Upper lobe of right lung (tissue), 1 donor: ENCODE data around the gene TRIM75. TPM values are rescaled to one million over a fixed set of nuclear protein-coding genes. Genes with fewer than 3 reads are reported as not detected.
"Not testable (repeated sequence)": the region's sequence is repeated elsewhere in the genome, so short reads cannot be mapped to it uniquely, and the experiment has no call there.

Experiments
- ATAC-seq: fragments of 200-7000 bp; cut with Tn5 transposase; one replicate; pipeline ENCODE4 v1.9.1; 2020; ENCODE audit warnings: mild to moderate bottlenecking, moderate library complexity
- DNase-seq: peaks from one replicate; pipeline ENCODE4 v3.0.0-alpha.2; 2020
- H3K27ac ChIP-seq: fragments of 200-600 bp; one replicate; pipeline ENCODE4 v1.8.0; 2022
- H3K27me3 ChIP-seq: fragments of 200-600 bp; one replicate; pipeline ENCODE4 v1.8.0; 2022; ENCODE audit warnings: mild to moderate bottlenecking
- H3K36me3 ChIP-seq: fragments of 200-600 bp; one replicate; pipeline ENCODE4 v1.8.0; 2022
- H3K4me1 ChIP-seq: fragments of 200-600 bp; one replicate; pipeline ENCODE4 v1.8.0; 2022
- H3K4me3 ChIP-seq: fragments of 200-600 bp; one replicate; pipeline ENCODE4 v1.8.0; 2022; ENCODE audit warnings: mild to moderate bottlenecking
- H3K9me3 ChIP-seq: fragments of 200-600 bp; one replicate; pipeline ENCODE4 v1.8.0; 2022
- intact Hi-C: fragments of 100-400 bp; cut with DNase I; formaldehyde crosslinking; loops from one replicate; pipeline ENCODE4 v1.11.0; 2022
- total RNA-seq: library from RNA; stranded (reverse); fragmentation: NEBNext Ultra II Directional; extraction: Animal tissue kit (Norgen Biotek cat#: 25700); gene quantifications from one replicate; pipeline ENCODE4 v1.2.1, GENCODE V29; 2021
- TF ChIP-seq, protein P1 (sequence below): fragments of 200-600 bp; IDR thresholded peaks from one replicate; pipeline ENCODE4 v1.8.0; 2022; ENCODE audit warnings: antibody characterized with exemption
- donor health status: DM: no; HTN: yes; CAD: no; lungs with severe emphysema.

TRIM75 gene
- total RNA-seq, 1 donor from 2014 or later, result not detected

DNA sequence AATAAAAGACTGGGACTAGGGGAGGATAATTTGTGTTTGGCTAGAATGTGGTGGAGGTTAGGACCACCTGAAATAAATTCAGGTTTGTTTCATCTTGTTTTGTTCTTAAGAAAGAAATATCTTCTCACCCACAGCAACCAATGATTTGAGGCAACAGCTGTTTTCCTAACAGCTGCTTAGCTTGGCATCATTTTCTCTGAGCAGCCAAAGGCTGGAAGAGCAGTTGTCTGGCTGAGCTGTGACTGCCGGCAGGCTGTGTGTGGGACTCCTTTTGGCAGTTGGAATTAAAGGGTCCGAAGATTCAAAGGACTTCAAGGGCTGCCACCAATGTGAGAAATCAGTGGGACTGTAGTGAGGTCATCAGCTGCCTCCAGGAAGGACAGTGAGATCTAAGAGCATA, 5.0 kb downstream of the TRIM75 start:
- H3K36me3 ChIP-seq, result no peaks in the 10 kb centered on the region
- H3K4me1 ChIP-seq, result no peaks in the 10 kb centered on the region
- no peak overlapping the region for H3K27ac ChIP-seq
- intact Hi-C loops, result no loop called here
- no peaks in the 10 kb centered on the region for H3K27me3 ChIP-seq
- TF ChIP-seq, protein P1, sequence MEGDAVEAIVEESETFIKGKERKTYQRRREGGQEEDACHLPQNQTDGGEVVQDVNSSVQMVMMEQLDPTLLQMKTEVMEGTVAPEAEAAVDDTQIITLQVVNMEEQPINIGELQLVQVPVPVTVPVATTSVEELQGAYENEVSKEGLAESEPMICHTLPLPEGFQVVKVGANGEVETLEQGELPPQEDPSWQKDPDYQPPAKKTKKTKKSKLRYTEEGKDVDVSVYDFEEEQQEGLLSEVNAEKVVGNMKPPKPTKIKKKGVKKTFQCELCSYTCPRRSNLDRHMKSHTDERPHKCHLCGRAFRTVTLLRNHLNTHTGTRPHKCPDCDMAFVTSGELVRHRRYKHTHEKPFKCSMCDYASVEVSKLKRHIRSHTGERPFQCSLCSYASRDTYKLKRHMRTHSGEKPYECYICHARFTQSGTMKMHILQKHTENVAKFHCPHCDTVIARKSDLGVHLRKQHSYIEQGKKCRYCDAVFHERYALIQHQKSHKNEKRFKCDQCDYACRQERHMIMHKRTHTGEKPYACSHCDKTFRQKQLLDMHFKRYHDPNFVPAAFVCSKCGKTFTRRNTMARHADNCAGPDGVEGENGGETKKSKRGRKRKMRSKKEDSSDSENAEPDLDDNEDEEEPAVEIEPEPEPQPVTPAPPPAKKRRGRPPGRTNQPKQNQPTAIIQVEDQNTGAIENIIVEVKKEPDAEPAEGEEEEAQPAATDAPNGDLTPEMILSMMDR, result no peak
- no peak overlapping the region for H3K4me3 ChIP-seq
- DNase-seq (no peak), ATAC-seq (no peak)
- no peaks in the 10 kb centered on the region for H3K9me3 ChIP-seq

DNA sequence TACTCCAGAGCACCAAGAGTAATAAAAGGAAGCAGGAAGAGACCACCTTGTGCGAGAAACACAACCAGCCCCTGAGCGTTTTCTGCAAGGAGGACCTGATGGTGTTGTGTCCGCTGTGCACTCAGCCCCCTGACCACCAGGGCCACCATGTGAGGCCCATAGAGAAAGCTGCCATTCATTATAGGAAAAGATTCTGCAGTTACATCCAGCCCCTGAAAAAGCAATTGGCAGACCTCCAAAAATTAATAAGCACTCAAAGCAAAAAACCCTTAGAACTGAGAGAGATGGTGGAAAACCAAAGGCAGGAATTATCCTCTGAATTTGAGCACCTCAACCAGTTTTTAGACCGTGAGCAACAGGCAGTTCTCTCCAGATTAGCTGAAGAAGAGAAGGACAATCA, 5.7 kb downstream of the TRIM75 start:
- DNase-seq (no peak), ATAC-seq (no peak)
- TF ChIP-seq, protein P1, result no peak
- intact Hi-C loops, result no loop called here
- H3K4me1 ChIP-seq, result no peaks in the 10 kb centered on the region
- no peak overlapping the region for H3K4me3 ChIP-seq
- no peaks in the 10 kb centered on the region for H3K36me3 ChIP-seq
- H3K27ac ChIP-seq, result no peak overlapping the region
- H3K27me3 ChIP-seq, result no peaks in the 10 kb centered on the region
- no peaks in the 10 kb centered on the region for H3K9me3 ChIP-seq

DNA sequence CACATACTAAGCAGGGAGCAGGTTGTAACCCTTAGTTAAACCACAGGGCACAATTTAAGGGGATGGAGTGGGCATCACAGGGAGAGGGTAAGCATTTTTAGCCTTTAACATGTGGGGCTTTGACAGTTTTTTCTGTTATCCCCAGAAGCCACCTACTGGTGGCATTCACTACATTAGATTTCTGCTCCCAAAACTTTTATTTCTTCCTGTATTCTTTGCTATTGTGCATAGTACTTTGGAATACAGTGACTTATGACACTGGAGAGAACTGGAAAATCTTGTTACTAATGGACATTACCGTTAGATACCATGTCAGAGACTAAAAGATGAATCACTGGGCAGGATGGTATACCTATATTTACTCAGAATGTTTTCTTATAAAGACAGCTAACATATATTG, 7.3 kb downstream of the TRIM75 start:
- intact Hi-C loops, result no loop called here
- no peak for ATAC-seq
- H3K4me1 ChIP-seq, result no peaks in the 10 kb centered on the region
- no peak for DNase-seq
- H3K27me3 ChIP-seq, result no peaks in the 10 kb centered on the region
- H3K27ac ChIP-seq, result no peak overlapping the region
- H3K9me3 ChIP-seq, result no peaks in the 10 kb centered on the region
- TF ChIP-seq, protein P1, result no peak
- no peak overlapping the region for H3K4me3 ChIP-seq
- H3K36me3 ChIP-seq, result no peaks in the 10 kb centered on the region

DNA sequence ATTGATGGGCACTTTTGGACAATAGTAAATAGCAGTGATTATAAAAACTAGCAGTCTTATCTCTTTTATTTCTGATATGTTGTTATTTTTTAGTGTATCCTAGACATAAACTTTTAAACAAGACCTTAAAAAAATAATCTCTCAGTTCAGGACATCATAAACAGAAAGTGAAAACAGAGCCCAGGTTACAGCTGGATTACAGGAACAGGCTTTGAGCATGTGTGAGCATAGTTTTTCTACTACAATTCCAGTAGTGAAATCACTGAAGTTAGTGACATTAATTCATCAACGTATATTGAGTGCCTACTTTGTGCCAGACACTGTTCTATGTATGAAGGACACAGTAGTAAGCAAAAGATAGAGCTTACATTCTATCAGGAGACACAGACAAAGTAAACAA, 16.9 kb downstream of the TRIM75 start:
- H3K27ac ChIP-seq, result no peak overlapping the region
- no peaks in the 10 kb centered on the region for H3K27me3 ChIP-seq
- DNase-seq (no peak), ATAC-seq (no peak)
- H3K9me3 ChIP-seq, result no peaks in the 10 kb centered on the region
- intact Hi-C loops, result no loop called here
- H3K4me1 ChIP-seq, result no peaks in the 10 kb centered on the region
- no peaks in the 10 kb centered on the region for H3K36me3 ChIP-seq
- TF ChIP-seq, protein P1, result no peak
- no peak overlapping the region for H3K4me3 ChIP-seq

DNA sequence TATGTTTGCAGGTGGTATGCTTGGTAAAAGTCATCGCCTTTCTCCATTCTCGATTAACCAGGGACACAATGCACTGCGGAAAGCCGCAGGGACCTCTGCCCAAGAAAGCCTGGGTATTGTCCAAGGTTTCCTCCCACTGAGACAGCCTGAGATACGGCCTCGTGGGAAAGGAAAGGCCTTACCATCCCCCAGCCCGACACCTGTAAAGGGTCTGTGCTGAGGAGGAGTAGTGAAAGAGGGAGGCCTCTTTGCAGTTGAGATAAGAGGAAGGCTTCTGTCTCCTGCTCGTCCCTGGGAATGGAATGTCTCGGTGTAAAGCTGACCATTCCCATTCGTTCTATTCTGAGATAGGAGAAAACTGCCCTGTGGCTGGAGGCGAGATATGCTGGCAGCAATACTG, 19.7 kb downstream of the TRIM75 start:
- H3K9me3 ChIP-seq, intact Hi-C loops, H3K4me3 ChIP-seq, DNase-seq, ATAC-seq, H3K27me3 ChIP-seq, H3K4me1 ChIP-seq, H3K27ac ChIP-seq: not testable (repeated sequence)
- peaks cover 14% of the 10 kb centered on the region for H3K36me3 ChIP-seq

DNA sequence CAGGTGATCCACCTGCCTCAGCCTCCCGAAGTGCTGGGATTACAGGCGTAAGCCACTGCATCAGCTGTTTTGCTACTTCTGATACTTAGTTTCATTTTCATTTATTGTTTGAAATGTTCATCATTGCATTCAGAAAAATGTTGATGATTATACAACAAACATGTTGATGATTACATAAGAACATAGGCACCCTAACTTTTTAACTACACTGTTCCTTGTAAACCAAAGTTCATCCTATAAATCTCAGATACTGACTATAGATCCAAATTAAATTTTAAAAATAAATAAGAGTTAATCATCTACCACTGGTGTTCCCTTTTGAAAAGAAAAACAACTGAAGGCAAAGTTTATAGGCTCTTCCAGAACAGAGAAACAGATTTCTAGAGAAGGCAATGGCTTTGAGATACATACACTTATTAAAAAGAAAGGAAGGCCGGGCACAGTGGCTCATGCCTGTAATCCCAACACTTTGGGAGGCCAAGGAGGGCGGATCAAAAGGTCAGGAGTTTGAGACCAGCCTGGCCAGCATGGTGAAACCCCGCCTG, 23.4 kb downstream of the TRIM75 start:
- TF ChIP-seq, protein P1, result no peak
- peaks cover 35% of the 10 kb centered on the region for H3K36me3 ChIP-seq
- intact Hi-C loops, result no loop called here
- H3K27me3 ChIP-seq, result no peaks in the 10 kb centered on the region
- no peaks in the 10 kb centered on the region for H3K4me1 ChIP-seq
- H3K4me3 ChIP-seq, result no peak overlapping the region
- DNase-seq, result no peak
- no peak overlapping the region for H3K27ac ChIP-seq
- ATAC-seq, result no peak
- H3K9me3 ChIP-seq, result no peaks in the 10 kb centered on the region
